Measurements from ENCODE around the gene MSH2.
"Not testable (repeated sequence)": the region's sequence is repeated elsewhere in the genome, so short reads cannot be mapped to it uniquely, and the experiment has no call there.

MSH2 gene

DNA sequence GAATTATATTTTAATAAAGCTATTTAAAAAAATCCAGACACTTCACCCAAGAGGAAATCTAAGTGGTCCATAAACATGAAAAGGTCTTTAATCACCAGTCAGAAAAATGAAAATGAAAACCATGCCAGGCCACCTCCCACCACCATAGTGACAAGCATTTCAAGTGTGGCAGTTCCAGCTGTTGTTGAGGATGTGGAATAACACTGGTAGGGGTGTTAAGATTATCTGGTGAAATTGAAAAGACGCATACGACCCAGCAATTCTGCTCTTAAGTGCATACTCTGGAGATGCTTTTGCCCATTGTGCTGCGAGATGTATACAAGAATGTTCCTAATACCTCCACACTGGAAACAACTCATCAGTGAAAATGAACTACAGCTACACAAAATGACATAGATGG lies 82.2 kb downstream of the MSH2 start:
- peaks cover 40% of the 10 kb centered on the region for H3K36me3 Mint-ChIP-seq (ENCODE audit: low read depth)
- H3K9me3 Mint-ChIP-seq: no peaks in the 10 kb centered on the region
- H3K4me3 Mint-ChIP-seq: no peak overlapping the region
- peaks cover 25% of the 10 kb centered on the region for H3K4me1 Mint-ChIP-seq (ENCODE audit: low read depth)
- H3K27me3 Mint-ChIP-seq: no peaks in the 10 kb centered on the region
- H3K27ac Mint-ChIP-seq: no peak overlapping the region

DNA sequence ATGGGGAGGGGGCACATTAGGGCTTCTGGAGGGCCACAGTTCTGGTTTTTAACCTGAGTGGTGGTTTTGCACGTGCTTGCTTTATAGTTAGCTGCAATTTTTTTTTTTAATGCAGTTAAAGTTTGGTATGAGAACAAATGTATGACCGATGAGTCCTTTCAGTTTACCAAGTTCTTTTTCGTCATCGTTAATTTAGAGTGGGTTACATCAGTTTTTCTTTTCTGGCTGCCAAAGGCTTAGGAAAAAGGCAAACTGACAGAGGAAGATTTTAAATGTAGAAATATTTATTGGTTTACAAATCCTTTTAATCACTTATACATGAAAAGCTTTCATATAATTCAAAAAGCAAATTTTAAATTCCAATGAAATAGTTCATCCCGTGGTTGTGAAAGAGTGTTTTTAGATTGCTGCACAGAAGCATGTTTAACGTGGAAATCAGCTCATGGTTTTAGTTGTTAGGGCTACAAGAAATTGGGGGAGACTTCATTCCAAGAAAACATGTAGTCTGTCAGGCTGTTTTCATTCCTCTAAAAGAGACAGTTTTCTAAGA lies 82.9 kb downstream of the MSH2 start:
- H3K27ac Mint-ChIP-seq: no peak overlapping the region
- no peaks in the 10 kb centered on the region for H3K27me3 Mint-ChIP-seq
- H3K4me1 Mint-ChIP-seq (ENCODE audit: low read depth): peaks cover 25% of the 10 kb centered on the region
- no peak overlapping the region for H3K4me3 Mint-ChIP-seq
- no peaks in the 10 kb centered on the region for H3K9me3 Mint-ChIP-seq
- H3K36me3 Mint-ChIP-seq (ENCODE audit: low read depth): peaks cover 35% of the 10 kb centered on the region

GRCh38 chr2:47486841-47487497 lies 84.0 kb downstream of the MSH2 start:
- Mint-ChIP-seq H3K36me3 (ENCODE audit: low read depth) (peaks cover 26% of the 10 kb centered on the region), H3K4me1 (ENCODE audit: low read depth) (peaks cover 25% of the 10 kb centered on the region), H3K4me3 (no peak overlapping the region), H3K27me3 (no peaks in the 10 kb centered on the region), H3K27ac (peak overlapping the region; percentile 75), H3K9me3 (no peaks in the 10 kb centered on the region)

DNA sequence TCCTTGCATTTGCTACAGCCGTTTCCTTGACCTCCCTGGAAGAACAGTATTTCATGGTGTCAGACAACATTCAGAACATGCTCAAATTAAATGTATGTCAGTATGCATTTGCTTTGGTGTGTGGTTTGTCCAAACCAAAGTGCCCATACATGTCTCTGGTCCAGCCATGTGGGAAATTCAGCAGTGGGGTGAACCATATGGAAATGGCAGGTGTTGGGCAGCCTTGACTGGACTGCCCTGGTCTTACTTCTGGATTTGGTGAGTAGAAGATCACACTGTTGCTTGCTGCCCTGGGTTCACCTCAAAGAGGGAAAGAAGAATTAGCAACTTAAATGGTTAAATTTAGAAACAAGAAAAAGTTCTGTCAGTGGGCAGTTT lies 84.5 kb downstream of the MSH2 start:
- Mint-ChIP-seq H3K4me1 (ENCODE audit: low read depth) (peaks cover 25% of the 10 kb centered on the region), H3K36me3 (ENCODE audit: low read depth) (peaks cover 21% of the 10 kb centered on the region), H3K27ac (no peak overlapping the region), H3K4me3 (no peak overlapping the region), H3K9me3 (no peaks in the 10 kb centered on the region), H3K27me3 (no peaks in the 10 kb centered on the region)

- H3K4me1 Mint-ChIP-seq (ENCODE audit: low read depth): peaks cover 25% of the 10 kb centered on the region
- no peak overlapping the region for H3K4me3 Mint-ChIP-seq
- H3K36me3 Mint-ChIP-seq (ENCODE audit: low read depth): peaks cover 10% of the 10 kb centered on the region
- H3K27me3 Mint-ChIP-seq: no peaks in the 10 kb centered on the region
- H3K27ac Mint-ChIP-seq: peak overlapping the region; percentile 15
- H3K9me3 Mint-ChIP-seq: no peaks in the 10 kb centered on the region
Observed at GRCh38 chr2:47488870-47489584, 86.1 kb downstream of the MSH2 start.

DNA sequence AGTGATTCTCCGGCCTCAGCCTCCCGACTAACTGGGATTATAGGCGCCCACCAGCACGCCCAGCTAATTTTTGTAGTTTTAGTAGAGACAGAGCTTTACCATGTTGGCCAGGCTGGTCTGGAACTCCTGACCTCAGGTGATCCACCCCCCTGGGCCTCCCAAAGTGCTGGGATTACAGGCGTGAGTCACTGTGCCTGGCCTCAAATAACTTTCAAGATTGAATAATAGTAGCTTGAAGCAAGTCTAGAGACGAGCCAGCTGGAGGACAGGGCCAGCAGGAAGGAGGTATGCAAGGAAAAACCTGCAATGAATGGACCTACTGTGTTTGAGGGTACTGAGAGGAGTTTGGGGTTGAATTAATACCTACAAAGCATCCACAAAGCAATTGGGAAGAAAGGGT lies 87.5 kb downstream of the MSH2 start:
- Mint-ChIP-seq H3K27me3 (no peaks in the 10 kb centered on the region), H3K27ac (no peak overlapping the region), H3K4me1 (ENCODE audit: low read depth) (peaks cover 19% of the 10 kb centered on the region), H3K36me3 (ENCODE audit: low read depth) (no peaks in the 10 kb centered on the region), H3K4me3 (no peak overlapping the region), H3K9me3 (no peaks in the 10 kb centered on the region)

DNA sequence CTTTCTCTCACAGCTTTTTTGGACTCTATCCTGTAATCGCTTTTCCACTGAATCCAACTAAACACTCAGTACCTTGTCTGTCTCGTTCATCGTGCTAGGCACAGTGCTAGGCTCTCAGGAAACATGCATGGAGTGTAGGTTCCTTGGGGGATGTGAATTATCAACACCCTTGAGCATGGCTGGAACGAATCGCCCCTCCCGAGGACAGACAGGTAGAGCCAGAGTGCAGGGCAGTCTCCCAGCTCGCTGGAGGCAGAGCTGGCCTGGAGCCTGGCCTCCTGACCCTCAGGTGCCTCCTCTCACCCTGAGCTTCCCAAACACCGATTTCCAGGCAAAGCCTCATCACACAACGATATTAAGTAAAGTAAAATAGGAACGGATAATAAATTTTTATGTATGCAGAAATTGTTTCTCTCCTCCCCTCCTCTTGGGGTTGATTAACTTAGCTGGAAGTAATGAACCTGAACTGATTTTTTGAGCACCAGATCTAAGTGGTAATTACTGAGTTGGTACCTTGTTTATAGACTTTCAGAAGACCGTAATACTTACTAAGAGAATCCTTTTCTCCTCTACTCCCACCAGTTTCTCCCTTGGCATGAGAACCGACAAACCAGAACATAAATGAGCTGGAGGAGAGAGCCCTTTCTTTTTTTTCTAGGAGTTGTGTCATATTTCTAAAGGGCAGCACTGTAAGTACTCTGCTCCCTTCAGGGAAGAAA lies 90.5 kb downstream of the MSH2 start:
- H3K27ac Mint-ChIP-seq: no peak overlapping the region

DNA sequence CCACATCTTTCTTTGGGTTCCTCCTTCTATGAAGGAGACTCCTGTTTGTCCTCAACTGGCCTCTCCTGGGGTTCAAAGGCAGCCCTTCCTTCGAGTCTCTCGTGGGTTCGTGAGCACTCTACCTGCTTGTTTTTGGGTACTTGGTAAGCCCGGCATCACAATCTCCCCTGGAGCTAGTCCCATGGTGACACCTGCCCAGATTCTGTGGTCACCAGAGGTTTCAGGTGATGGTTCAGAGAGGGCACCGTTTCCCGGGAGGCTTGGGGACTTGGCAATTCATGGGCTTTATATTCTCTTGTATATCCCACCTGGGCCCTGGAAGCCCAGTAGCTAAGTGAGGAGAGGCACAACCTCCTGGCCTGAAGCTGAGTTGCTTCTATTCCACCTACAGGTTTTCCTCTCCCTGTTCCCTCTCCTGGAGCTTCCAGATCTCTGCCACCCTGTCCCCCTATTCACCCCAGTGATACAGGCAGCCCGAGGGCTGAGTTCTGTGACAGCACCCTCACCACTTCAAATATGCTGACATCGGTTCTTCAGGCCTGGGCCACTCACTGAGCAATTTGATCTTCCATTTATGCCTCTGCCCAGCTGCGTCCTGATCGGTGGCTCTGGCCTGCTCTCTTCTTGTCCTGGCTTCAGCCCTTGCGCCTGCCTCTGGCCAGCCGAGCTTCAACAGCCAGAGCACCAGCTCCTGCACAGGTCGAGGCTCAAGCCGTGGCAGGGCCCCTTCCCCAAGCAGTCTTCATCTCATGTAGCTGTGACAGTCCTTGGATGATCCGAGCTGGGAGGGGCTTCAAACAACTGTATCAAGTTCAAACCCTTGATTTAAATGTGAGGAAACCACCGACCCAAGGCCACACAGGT lies 91.5 kb downstream of the MSH2 start:
- Mint-ChIP-seq H3K4me3 (no peak overlapping the region), H3K27me3 (no peaks in the 10 kb centered on the region), H3K27ac (no peak overlapping the region)

More for the DNA sequence above, 90.5 kb downstream of the MSH2 start:
- Mint-ChIP-seq H3K9me3 (no peaks in the 10 kb centered on the region), H3K4me3 (no peak overlapping the region), H3K36me3 (ENCODE audit: low read depth) (no peaks in the 10 kb centered on the region), H3K4me1 (ENCODE audit: low read depth) (no peaks in the 10 kb centered on the region), H3K27me3 (no peaks in the 10 kb centered on the region)

DNA sequence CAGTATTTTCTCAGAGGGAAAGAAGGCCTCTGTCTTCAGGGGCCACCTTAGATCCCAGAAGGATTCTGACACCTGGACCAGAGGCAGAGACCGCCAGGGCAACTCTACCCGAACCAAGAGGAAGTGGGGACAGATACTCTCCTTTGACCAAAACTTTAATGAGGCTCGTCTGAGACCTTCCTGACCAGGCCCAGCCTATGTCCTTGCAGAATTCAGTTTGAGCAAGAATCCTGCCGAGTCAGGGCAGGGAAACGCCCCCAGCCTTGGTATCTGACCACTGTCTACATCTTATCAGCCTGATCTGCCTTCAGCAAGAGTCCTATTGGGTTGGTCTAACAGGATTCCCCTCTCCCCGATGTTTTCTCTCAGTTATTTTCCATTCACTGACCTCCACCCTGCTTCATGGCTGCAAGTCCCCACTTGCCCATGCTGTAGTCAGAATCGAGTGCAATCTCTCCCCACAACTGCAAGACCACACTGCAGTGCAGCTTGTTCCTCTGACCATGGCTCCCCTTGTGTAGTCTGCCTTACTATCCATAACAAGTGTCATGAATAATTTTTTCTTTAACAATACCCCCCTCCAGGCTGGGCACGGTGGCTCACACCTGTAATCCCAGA lies 95.0 kb downstream of the MSH2 start:
- peaks cover 16% of the 10 kb centered on the region for H3K4me1 Mint-ChIP-seq (ENCODE audit: low read depth)
- no peak overlapping the region for H3K27ac Mint-ChIP-seq

More for the DNA sequence above, 91.5 kb downstream of the MSH2 start:
- peaks cover 4% of the 10 kb centered on the region for H3K9me3 Mint-ChIP-seq
- H3K36me3 Mint-ChIP-seq (ENCODE audit: low read depth): peaks cover 4% of the 10 kb centered on the region
- no peaks in the 10 kb centered on the region for H3K4me1 Mint-ChIP-seq (ENCODE audit: low read depth)

DNA sequence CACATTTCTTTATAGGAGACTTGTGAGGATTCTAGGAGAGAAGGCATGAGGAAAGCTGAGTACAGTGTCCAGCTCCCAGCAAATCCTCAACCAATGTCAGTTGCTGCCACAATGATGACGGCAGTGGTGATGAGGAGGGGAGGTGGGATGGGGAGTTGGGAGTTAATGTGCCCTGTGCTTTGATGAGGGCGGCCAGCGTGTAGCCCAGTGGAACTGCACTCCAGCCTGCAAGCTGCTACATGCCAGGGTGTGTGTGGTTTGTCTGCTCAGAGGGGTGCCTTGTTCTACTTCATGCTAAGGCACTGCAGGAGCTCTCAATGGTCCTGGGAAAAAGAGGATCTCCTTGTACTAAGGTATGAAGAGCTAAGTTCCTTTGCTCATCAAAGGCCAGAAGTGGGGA lies 96.1 kb downstream of the MSH2 start:
- Mint-ChIP-seq H3K36me3 (ENCODE audit: low read depth) (peaks cover 13% of the 10 kb centered on the region), H3K27ac (no peak overlapping the region), H3K4me3 (no peak overlapping the region), H3K9me3 (peaks cover 12% of the 10 kb centered on the region), H3K27me3 (no peaks in the 10 kb centered on the region), H3K4me1 (ENCODE audit: low read depth) (peaks cover 21% of the 10 kb centered on the region)

More for the DNA sequence above, 95.0 kb downstream of the MSH2 start:
- H3K9me3 Mint-ChIP-seq: peaks cover 12% of the 10 kb centered on the region
- no peaks in the 10 kb centered on the region for H3K27me3 Mint-ChIP-seq
- H3K36me3 Mint-ChIP-seq (ENCODE audit: low read depth): peaks cover 13% of the 10 kb centered on the region
- no peak overlapping the region for H3K4me3 Mint-ChIP-seq

- Mint-ChIP-seq H3K9me3 (peaks cover 17% of the 10 kb centered on the region), H3K36me3 (ENCODE audit: low read depth) (peaks cover 13% of the 10 kb centered on the region), H3K4me3 (no peak overlapping the region), H3K4me1 (ENCODE audit: low read depth) (peaks cover 23% of the 10 kb centered on the region), H3K27me3 (no peaks in the 10 kb centered on the region), H3K27ac (no peak overlapping the region)
Observed at GRCh38 chr2:47499621-47500309, 96.8 kb downstream of the MSH2 start.

GRCh38 chr2:47501374-47502200 lies 98.6 kb downstream of the MSH2 start:
- Mint-ChIP-seq H3K27me3 (no peaks in the 10 kb centered on the region), H3K36me3 (ENCODE audit: low read depth) (peaks cover 17% of the 10 kb centered on the region), H3K27ac (peak overlapping the region; percentile 36), H3K9me3 (peaks cover 26% of the 10 kb centered on the region), H3K4me3 (peak overlapping the region; percentile 32), H3K4me1 (ENCODE audit: low read depth) (peaks cover 23% of the 10 kb centered on the region)

GRCh38 chr2:47502498-47502897 lies 99.5 kb downstream of the MSH2 start:
- peaks cover 26% of the 10 kb centered on the region for H3K9me3 Mint-ChIP-seq
- H3K4me3 Mint-ChIP-seq, H3K27me3 Mint-ChIP-seq: not testable (repeated sequence)
- peaks cover 17% of the 10 kb centered on the region for H3K36me3 Mint-ChIP-seq (ENCODE audit: low read depth)
- peak overlapping the region; percentile 14 for H3K27ac Mint-ChIP-seq
- H3K4me1 Mint-ChIP-seq (ENCODE audit: low read depth): peaks cover 23% of the 10 kb centered on the region

All from stimulated activated naive CD8-positive, alpha-beta T cell treated with anti-CD3 and anti-CD28 coated beads, Interleukin-15, Interleukin-2, amounts not matched to agents 100 ng/mL and 50 ng/mL, for 24 hours (primary cell).